H1 (cell line): Measurements from ENCODE around the gene RRAS2. TPM values are rescaled to one million over a fixed set of nuclear protein-coding genes. Genes with fewer than 3 reads are reported as not detected.

Source experiments
- CTCF ChIA-PET: fragments of 300-600 bp; sonication (Branson Sonifier 250); formaldehyde crosslinking; loops from one replicate; lab custom pipeline; 2021; ENCODE audit not compliant: partially characterized antibody; lab: Charles Lee
- POLR2A ChIA-PET: fragments of 300-600 bp; sonication (Branson Sonifier 250); formaldehyde crosslinking; loops from one replicate; lab custom pipeline; 2021; ENCODE audit warnings: inconsistent platforms; ENCODE audit not compliant: partially characterized antibody; lab: Charles Lee
- DNase-seq, 2 experiments: peaks; one replicate each; pipeline versions ENCODE4 v3.0.0 to v3.0.0-alpha.2; 2010 to 2022; ENCODE audit warnings: low spot score in 2 of 2, low read depth in 1 of 2, mixed read lengths in 1 of 2
- FAIRE-seq: peaks from 2 replicates; lab custom pipeline; 2011; peaks lifted over from hg19 to GRCh38; lab: Jason Lieb, UNC
- H2AFZ ChIP-seq: 2 replicates; pipeline ENCODE4 v1.8.1; 2012; ENCODE audit warnings: low read length, inconsistent platforms
- H2AK5ac ChIP-seq: 2 replicates; pipeline ENCODE4 v1.6.1; 2013; ENCODE audit warnings: low read depth, low read length
- H2BK120ac ChIP-seq: replicated peaks from 2 replicates; pipeline ENCODE3; 2013; ENCODE audit warnings: low read depth, low read length, inconsistent platforms
- H2BK12ac ChIP-seq: 2 replicates; pipeline ENCODE4 v1.6.1; 2013; ENCODE audit warnings: low read depth, low read length
- H2BK15ac ChIP-seq: 2 replicates; pipeline ENCODE4 v1.6.1; 2013; ENCODE audit warnings: low read length
- H2BK20ac ChIP-seq: 2 replicates; pipeline ENCODE4 v1.6.1; 2013; ENCODE audit warnings: low read length
- H2BK5ac ChIP-seq: 2 replicates; pipeline ENCODE4 v1.6.1; 2013; ENCODE audit warnings: low read depth, low read length
- H3K14ac ChIP-seq: 2 replicates; pipeline ENCODE4 v1.6.1; 2013; ENCODE audit warnings: inconsistent platforms; ENCODE audit not compliant: insufficient read length
- H3K18ac ChIP-seq: 2 replicates; pipeline ENCODE4 v1.6.1; 2013; ENCODE audit warnings: low read length; ENCODE audit errors: extremely low read depth
- H3K23ac ChIP-seq: 2 replicates; pipeline ENCODE4 v1.6.1; 2013; ENCODE audit warnings: inconsistent platforms; ENCODE audit not compliant: insufficient read length
- H3K23me2 ChIP-seq: 2 replicates; pipeline ENCODE4 v1.6.1; 2013; ENCODE audit warnings: low read depth, low read length
- H3K27ac ChIP-seq: 2 replicates; pipeline ENCODE4 v1.6.1; 2011; ENCODE audit warnings: low read depth, low read length, inconsistent platforms
- H3K27me3 ChIP-seq, 4 experiments: replicated peaks in 1 of 4; 1 replicate in 1 of 4; 2 replicates in 3 of 4; pipeline versions ENCODE4 v1.6.1 to v1.8.1; 2011 to 2013; ENCODE audit warnings: low read length in 3 of 4, mild to moderate bottlenecking in 3 of 4, inconsistent platforms in 2 of 4, mixed read lengths in 2 of 4, moderate library complexity in 1 of 4; ENCODE audit not compliant: control insufficient read depth in 3 of 4, insufficient read depth in 3 of 4; ENCODE audit errors: extremely low read depth in 1 of 4
- H3K36me3 ChIP-seq, 4 experiments: 2 replicates each; pipeline versions ENCODE4 v1.6.1 to v1.8.1; 2011 to 2013; ENCODE audit warnings: mild to moderate bottlenecking in 4 of 4, low read length in 3 of 4, moderate library complexity in 2 of 4, control low read depth in 1 of 4, inconsistent platforms in 1 of 4; ENCODE audit not compliant: insufficient read depth in 4 of 4, control insufficient read depth in 2 of 4
- H3K4ac ChIP-seq: replicated peaks from 2 replicates; pipeline ENCODE3; 2013; ENCODE audit warnings: low read length, low read depth, mixed read lengths, inconsistent platforms; ENCODE audit not compliant: insufficient read length
- H3K4me1 ChIP-seq, 4 experiments: replicated peaks in 1 of 4; 1 replicate in 1 of 4; 2 replicates in 3 of 4; pipeline versions ENCODE4 v1.6.1 to v1.8.1; 2011 to 2013; ENCODE audit warnings: low read length in 3 of 4, inconsistent platforms in 2 of 4, mixed read lengths in 1 of 4; ENCODE audit not compliant: insufficient read depth in 4 of 4, control insufficient read depth in 3 of 4
- H3K4me2 ChIP-seq, 2 experiments: 2 replicates each; pipeline versions ENCODE4 v1.6.1 to v1.8.1; 2011 to 2013; ENCODE audit warnings: low read depth in 2 of 2, low read length in 2 of 2, control low read depth in 1 of 2, inconsistent platforms in 1 of 2, mild to moderate bottlenecking in 1 of 2; ENCODE audit not compliant: insufficient read depth in 1 of 2
- H3K4me3 ChIP-seq, 4 experiments: fragments of 200-600, 300-600 bp in 1 of 4; sonication (generic), shearing (Covaris generic), sonication (Bioruptor Twin) in 1 of 4; 2 replicates each; pipeline versions ENCODE4 v1.5.1 to v1.8.1; 2011 to 2016; ENCODE audit warnings: low read length in 4 of 4, low read depth in 3 of 4, control low read depth in 2 of 4, inconsistent platforms in 2 of 4, mild to moderate bottlenecking in 2 of 4, mixed read lengths in 1 of 4, moderate library complexity in 1 of 4; ENCODE audit not compliant: insufficient read depth in 2 of 4; ENCODE audit errors: extremely low read depth in 1 of 4
- H3K56ac ChIP-seq: replicated peaks from 2 replicates; pipeline ENCODE3; 2013; ENCODE audit warnings: low read depth, mild to moderate bottlenecking, mixed read lengths, low read length, inconsistent platforms; ENCODE audit not compliant: insufficient read length
- H3K79me1 ChIP-seq: 2 replicates; pipeline ENCODE4 v1.6.1; 2013; ENCODE audit warnings: low read depth, low read length, control low read depth
- H3K79me2 ChIP-seq, 2 experiments: 2 replicates each; pipeline versions ENCODE4 v1.6.1 to v1.8.1; 2012 to 2013; ENCODE audit warnings: low read length in 2 of 2, mild to moderate bottlenecking in 2 of 2, inconsistent platforms in 1 of 2; ENCODE audit not compliant: insufficient read depth in 2 of 2, control insufficient read depth in 1 of 2
- H3K9ac ChIP-seq, 4 experiments: replicated peaks in 1 of 4; 1 replicate in 1 of 4; 2 replicates in 3 of 4; pipeline versions ENCODE4 v1.6.1 to v1.8.1; 2011 to 2013; ENCODE audit warnings: low read depth in 3 of 4, low read length in 3 of 4, control low read depth in 2 of 4, mild to moderate bottlenecking in 2 of 4, moderate library complexity in 2 of 4, inconsistent platforms in 1 of 4; ENCODE audit errors: extremely low read depth in 1 of 4
- H3K9me3 ChIP-seq, 2 experiments: 2 replicates each; pipeline versions ENCODE4 v1.6.1 to v1.8.1; 2012 to 2013; ENCODE audit warnings: mild to moderate bottlenecking in 2 of 2, moderate library complexity in 2 of 2, control low read depth in 1 of 2, inconsistent platforms in 1 of 2, low read depth in 1 of 2, low read length in 1 of 2, mixed read lengths in 1 of 2; ENCODE audit not compliant: insufficient read depth in 2 of 2
- H4K20me1 ChIP-seq, 2 experiments: replicated peaks in 1 of 2; 2 replicates each; pipeline versions ENCODE3 to v1.8.1; 2011 to 2013; ENCODE audit warnings: inconsistent platforms in 2 of 2, low read length in 2 of 2, mild to moderate bottlenecking in 1 of 2; ENCODE audit not compliant: insufficient read depth in 2 of 2, control insufficient read depth in 1 of 2
- H4K5ac ChIP-seq: 2 replicates; pipeline ENCODE4 v1.6.1; 2013; ENCODE audit warnings: low read length, low read depth, mixed read lengths, inconsistent platforms; ENCODE audit not compliant: insufficient read length
- H4K8ac ChIP-seq: 2 replicates; pipeline ENCODE4 v1.8.0; 2013; ENCODE audit warnings: mild to moderate bottlenecking, moderate library complexity, low read length, inconsistent platforms; ENCODE audit not compliant: insufficient read depth; ENCODE audit errors: extremely low read depth
- H4K91ac ChIP-seq: replicated peaks from 2 replicates; pipeline ENCODE3; 2013; ENCODE audit warnings: low read length, mixed read lengths, inconsistent platforms; ENCODE audit not compliant: insufficient read length
- ASH2L ChIP-seq: fragments of 200-600, 300-600 bp; sonication (generic); IDR thresholded peaks from one replicate; pipeline ENCODE4 v1.7.1; 2017; ENCODE audit warnings: low read length
- ATF2 ChIP-seq: IDR thresholded peaks from 2 replicates; pipeline ENCODE4 v1.6.1; 2012; ENCODE audit warnings: low read length, inconsistent platforms
- CREB1 ChIP-seq: IDR thresholded peaks from 2 replicates; pipeline ENCODE4 v1.6.1; 2012; ENCODE audit warnings: inconsistent platforms
- RBBP5 ChIP-seq: IDR thresholded peaks from 2 replicates; pipeline ENCODE4 v1.7.1; 2012; ENCODE audit warnings: low read depth, mild to moderate bottlenecking, inconsistent platforms, low read length, moderate library complexity, borderline replicate concordance
- SRF ChIP-seq: IDR thresholded peaks from 2 replicates; pipeline ENCODE4 v1.6.1; 2011; ENCODE audit warnings: mild to moderate bottlenecking, low read depth, low read length, moderate library complexity
- WGBS, 2 experiments: shearing (Covaris generic) in 1 of 2; methylation state at CpG; one replicate each; pipeline versions ENCODE4 v1.1.6 to v1.1.7; 2013 to 2015; ENCODE audit warnings: low lambda C conversion rate in 2 of 2, mixed read lengths in 2 of 2, inconsistent platforms in 1 of 2, low coverage in 1 of 2, missing lambda C conversion rate in 1 of 2; ENCODE audit not compliant: insufficient replicate concordance in 2 of 2, insufficient coverage in 1 of 2, insufficient read length in 1 of 2; ENCODE audit errors: extremely low coverage in 1 of 2, missing lambda C conversion rate in 1 of 2; 5-methylcytosine and 5-hydroxymethylcytosine counted together
- polyA plus RNA-seq, 7 experiments: library from polyadenylated mRNA; depleted of rRNA in 3 of 7; stranded (reverse) in 5 of 7; unstranded in 2 of 7; fragments of >200 nt in 5 of 7; fragments of 200-250 nt in 2 of 7; gene quantifications; 1 replicate in 5 of 7; 2 replicates in 1 of 7; 4 replicates in 1 of 7; pipeline versions ENCODE4 v1.2.1 to v1.2.3, GENCODE V29; 2011 to 2013; ENCODE audit warnings: missing spikeins in 2 of 7, mixed read lengths in 2 of 7
- total RNA-seq: library from RNA; stranded (reverse); fragmentation: NEBNext Ultra II Directional; extraction: Animal tissue kit (Norgen Biotek cat#: 25700); gene quantifications from 2 replicates; pipeline ENCODE4 v1.2.1, GENCODE V29; 2021

The RRAS2 gene
- total and polyA plus RNA-seq, 2 of the 8 experiments (the other 6 are each of a cell fraction or from before 2014, with no cell fraction given) = 72.3 to 234 TPM

GRCh38 chr11:14242733-14243132 lies 116.2 kb downstream of the RRAS2 start:
- Histone ChIP-seq H4K91ac (no peak overlapping the region), H3K4me1 (peaks cover 0 to 2% (median 0%) of the 10 kb centered on the region in 4 experiments; a peak in 1 of 7 replicates), H2BK20ac (no peak overlapping the region), H3K4me3 (no peak overlapping the region), H3K79me1 (no peaks in the 10 kb centered on the region), H3K18ac (no peak overlapping the region), H3K56ac (no peak overlapping the region), H2BK15ac (no peak overlapping the region), H2AK5ac (no peak overlapping the region), H3K23me2 (peaks cover 3% of the 10 kb centered on the region; the same call in 1 of the 2 replicates), H4K5ac (no peak overlapping the region), H3K27ac (no peak overlapping the region), H3K79me2 (no peaks in the 10 kb centered on the region), H2BK120ac (no peak overlapping the region), H2AFZ (no peak overlapping the region), H3K14ac (no peak overlapping the region), H2BK5ac (no peak overlapping the region), H3K9ac (no peak overlapping the region), H3K9me3 (no peaks in the 10 kb centered on the region), H3K4ac (no peak overlapping the region), H2BK12ac (no peak overlapping the region), H3K36me3 (no peaks in the 10 kb centered on the region), H3K27me3 (no peaks in the 10 kb centered on the region; a peak in 1 of 7 replicates), H4K8ac (no peak overlapping the region), H3K4me2 (no peak overlapping the region), H3K23ac (no peak overlapping the region), H4K20me1 (no peaks in the 10 kb centered on the region)
- no peak for FAIRE-seq
- WGBS, 2 experiments = 81% methylated on average over 4 of the region's 4 CpGs; no CpG with 5 or more reads in 1 of the 2 experiments
- DNase-seq = no peak
- ChIA-PET POLR2A (interaction anchor here (1.0 kb wide), 1 partner anchor 279 kb away, joined by 3 read pairs; no protein-coding TSS in a partner anchor), CTCF (interaction anchor here (1.0 to 3.8 kb wide), 2 partner anchors 8 to 288 kb away, joined by 4 to 32 read pairs; no protein-coding TSS in a partner anchor)
- TF ChIP-seq SRF (no peak), RBBP5 (no peak), ATF2 (no peak), CREB1 (no peak), ASH2L (no peak)
